Left ventricle myocardium superior (tissue), 1 donor: ENCODE results near the gene BTBD19. TPM values are rescaled to one million over a fixed set of nuclear protein-coding genes. Genes with fewer than 3 reads are reported as not detected.
A peak's percentile ranks its signal among the peaks of the same experiment; 100 is the strongest.
"Not testable (repeated sequence)": the region's sequence is repeated elsewhere in the genome, so short reads cannot be mapped to it uniquely, and the experiment has no call there.

Experiments
- ATAC-seq: fragments of 200-7000 bp; cut with Tn5 transposase; one replicate; pipeline ENCODE4 v1.9.1; 2020; ENCODE audit warnings: mild to moderate bottlenecking, moderate library complexity
- DNase-seq: peaks from one replicate; pipeline ENCODE4 v3.0.0-alpha.2; 2020
- intact Hi-C: fragments of 100-400 bp; cut with micrococcal nuclease; formaldehyde crosslinking; loops from one replicate; pipeline ENCODE4 v1.11.0; 2022
- long read RNA-seq: library from polyadenylated mRNA; unstranded; transcript quantifications from one replicate; pipeline ENCODE4 v2.0.0, GENCODE V29; 2021
- total RNA-seq: library from RNA; stranded (reverse); fragmentation: NEBNext Ultra II Directional; extraction: Animal tissue kit (Norgen Biotek cat#: 25700); gene quantifications from one replicate; pipeline ENCODE4 v1.2.1, GENCODE V29; 2021
- donor health status: DM: no; HTN: yes; CAD: no; lungs with severe emphysema.

The BTBD19 gene, protein sequence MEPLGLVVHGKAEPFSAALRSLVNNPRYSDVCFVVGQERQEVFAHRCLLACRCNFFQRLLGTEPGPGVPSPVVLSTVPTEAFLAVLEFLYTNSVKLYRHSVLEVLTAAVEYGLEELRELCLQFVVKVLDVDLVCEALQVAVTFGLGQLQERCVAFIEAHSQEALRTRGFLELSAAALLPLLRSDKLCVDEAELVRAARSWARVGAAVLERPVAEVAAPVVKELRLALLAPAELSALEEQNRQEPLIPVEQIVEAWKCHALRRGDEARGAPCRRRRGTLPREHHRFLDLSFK
- total RNA-seq: 2.5 TPM
- long read RNA-seq: 0 reads

- peak; percentile 91 for DNase-seq
- intact Hi-C loops: no loop called here
- ATAC-seq: peak; percentile 67
These were observed at the start of gene BTBD19 for GRCh38 chr1:44808063-44808937. Gene BTBD19 (plus strand): TSS chr1:44808523. CDS start chr1:44808821, 298 bp downstream.

GRCh38 chr1:44759077-44759476 lies 49.2 kb upstream of the BTBD19 start:
- intact Hi-C loops: no loop called here
- ATAC-seq: no peak
- DNase-seq: no peak

- no peak for DNase-seq
- peak; percentile 80 for ATAC-seq
- intact Hi-C loops: no loop called here
These were observed 47.4 kb upstream of the BTBD19 start for GRCh38 chr1:44760876-44761275.

DNA sequence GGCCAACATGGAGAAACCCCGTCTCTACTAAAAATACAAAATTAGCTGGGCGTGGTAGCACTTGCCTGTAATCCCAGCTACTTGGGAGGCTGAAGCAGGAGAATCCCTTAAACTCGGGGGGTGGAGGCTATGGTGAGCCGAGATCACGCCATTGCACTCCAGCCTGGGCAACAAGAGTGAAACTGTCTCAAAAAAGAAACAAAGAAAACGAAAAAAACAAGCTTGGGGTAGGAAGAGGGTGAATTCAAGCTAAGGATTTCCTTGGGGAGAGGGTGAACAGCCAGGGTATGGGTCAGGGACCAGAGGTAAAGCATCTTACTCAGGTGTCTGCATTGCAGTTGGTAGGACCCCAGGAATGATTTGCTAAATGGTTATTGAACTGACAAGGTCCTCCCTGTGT lies 41.9 kb upstream of the BTBD19 start:
- DNase-seq, intact Hi-C loops, ATAC-seq: not testable (repeated sequence)

DNA sequence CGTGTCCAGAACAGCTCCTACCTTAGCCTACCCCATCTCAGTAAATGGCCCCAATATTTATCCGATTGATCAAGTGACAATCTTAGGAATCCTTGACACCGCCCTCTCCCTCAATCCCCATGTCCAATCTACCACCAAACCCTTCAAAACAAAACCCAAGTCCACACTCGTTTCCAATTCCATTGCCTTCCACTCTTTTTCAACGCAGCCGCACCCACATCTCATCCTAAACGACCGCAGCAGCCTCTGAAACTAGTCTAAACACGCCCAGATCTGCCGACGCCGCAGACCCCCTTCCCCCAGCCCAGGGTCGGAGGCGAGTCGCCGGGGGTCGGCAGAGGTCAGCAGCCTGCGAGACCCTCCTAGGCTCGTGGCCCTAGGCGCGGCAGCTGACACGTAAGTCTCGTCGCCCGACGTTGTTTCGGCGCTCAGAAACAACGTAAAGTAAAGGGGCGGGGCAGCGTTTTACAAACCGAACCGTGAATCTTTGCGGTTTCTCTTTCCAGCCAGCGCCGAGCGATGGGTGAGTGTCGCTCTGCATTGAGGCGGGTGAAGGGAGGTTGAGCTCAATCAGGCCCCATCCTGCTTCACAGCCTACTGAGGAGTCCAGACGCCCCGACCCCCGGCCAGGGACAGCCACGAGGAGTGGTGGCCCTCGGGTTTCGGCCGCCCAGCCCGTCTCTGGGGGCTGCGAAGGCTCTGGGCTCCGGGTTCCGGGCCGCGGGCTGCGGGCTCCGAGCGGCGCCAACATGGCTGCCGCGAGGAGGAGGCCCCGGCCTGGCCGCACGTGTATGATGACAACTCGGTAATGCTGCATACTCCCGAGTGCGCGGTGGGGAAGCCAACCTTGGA lies 33.0 kb upstream of the BTBD19 start, which contains the start of gene RPS8:
Gene RPS8 (plus strand): TSS at position 463 of the 852 bp plus-strand sequence. CDS start 57 bp downstream, at position 520.
- ATAC-seq (peak; percentile 94), DNase-seq (peak; percentile 92)
- intact Hi-C loops: no loop called here

- ATAC-seq: peak; percentile 16
- no peak for DNase-seq
- intact Hi-C loops: no loop called here
These were observed 32.2 kb upstream of the BTBD19 start for GRCh38 chr1:44775930-44776729.

- DNase-seq (no peak), ATAC-seq (no peak)
- intact Hi-C loops: no loop called here
These were observed 31.6 kb upstream of the BTBD19 start for GRCh38 chr1:44776730-44777068.

- no peak for DNase-seq
- no peak for ATAC-seq
- intact Hi-C loops: no loop called here
These were observed 30.8 kb upstream of the BTBD19 start for GRCh38 chr1:44777547-44777946.

DNA sequence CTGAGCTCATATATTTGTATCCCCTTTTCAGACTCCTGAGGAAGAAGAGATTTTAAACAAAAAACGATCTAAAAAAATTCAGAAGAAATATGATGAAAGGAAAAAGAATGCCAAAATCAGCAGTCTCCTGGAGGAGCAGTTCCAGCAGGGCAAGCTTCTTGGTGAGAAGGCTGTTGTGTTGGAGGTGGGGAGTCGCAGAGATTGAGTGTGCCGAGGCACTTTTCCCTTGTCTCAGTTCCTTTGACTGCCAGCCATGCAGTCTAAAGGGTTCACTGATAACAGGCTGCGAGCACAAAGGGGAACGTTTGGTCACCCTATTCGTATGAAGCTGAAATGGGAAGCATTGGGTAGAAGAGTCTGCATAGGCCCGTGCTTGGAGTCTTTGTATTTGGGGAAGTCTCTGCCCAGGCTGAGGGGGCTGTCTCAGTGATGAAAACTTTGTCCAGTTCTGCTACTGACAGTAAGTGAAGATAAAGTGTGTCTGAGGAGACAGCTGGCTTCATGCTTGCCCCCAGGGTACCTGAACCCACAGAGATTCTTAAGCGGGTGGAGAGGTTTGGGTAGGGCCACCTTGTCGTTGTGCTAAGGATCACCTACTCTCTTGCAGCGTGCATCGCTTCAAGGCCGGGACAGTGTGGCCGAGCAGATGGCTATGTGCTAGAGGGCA lies 30.2 kb upstream of the BTBD19 start:
- no peak for DNase-seq
- ATAC-seq: no peak
- intact Hi-C loops: no loop called here

DNA sequence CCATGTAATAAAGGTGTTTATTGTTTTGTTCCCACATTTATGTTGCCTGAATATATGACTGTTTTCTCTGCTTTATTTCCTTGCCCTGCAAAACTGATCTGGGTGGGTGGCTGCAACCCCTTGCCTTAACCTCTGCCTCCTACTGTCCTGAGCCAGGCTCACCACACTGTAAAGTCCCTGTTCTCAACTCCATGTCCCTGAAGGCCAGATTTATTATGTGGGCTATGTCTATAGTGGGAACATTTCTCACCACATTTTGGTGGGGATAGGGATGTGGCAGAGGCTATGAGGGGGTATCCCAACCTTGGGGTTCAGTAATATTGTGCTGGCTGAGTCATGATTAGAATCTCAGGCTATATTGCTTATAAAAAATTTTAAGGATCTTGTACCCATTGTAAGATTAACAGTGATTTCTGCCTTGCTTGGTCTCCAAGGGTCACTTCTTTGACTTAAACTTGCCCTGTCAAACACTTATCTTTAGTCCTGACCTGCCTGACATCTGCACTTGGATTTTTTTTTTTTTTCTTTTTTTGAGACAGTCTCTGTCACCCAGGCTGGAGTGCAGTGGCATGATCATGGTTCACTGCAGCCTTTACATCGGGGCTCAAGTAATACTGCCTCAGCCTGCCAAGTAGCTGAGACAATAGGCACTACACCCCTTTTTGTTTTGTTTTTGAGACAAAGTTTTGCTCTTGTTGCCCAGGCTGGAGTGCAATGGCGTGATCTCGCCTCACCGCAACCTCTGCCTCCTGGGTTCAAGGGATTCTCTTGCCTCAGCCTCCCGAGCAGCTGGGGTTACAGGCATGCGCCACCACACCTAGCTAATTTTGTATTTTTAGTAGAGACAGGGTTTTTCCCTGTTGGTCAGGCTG lies 29.4 kb upstream of the BTBD19 start:
- ATAC-seq: no peak
- DNase-seq: no peak
- intact Hi-C loops: no loop called here

GRCh38 chr1:44780583-44781121 lies 27.7 kb upstream of the BTBD19 start:
- intact Hi-C loops: no loop called here
- ATAC-seq (no peak), DNase-seq (no peak)

GRCh38 chr1:44783697-44784093 lies 24.6 kb upstream of the BTBD19 start:
- DNase-seq: no peak
- no peak for ATAC-seq
- intact Hi-C loops: no loop called here

DNA sequence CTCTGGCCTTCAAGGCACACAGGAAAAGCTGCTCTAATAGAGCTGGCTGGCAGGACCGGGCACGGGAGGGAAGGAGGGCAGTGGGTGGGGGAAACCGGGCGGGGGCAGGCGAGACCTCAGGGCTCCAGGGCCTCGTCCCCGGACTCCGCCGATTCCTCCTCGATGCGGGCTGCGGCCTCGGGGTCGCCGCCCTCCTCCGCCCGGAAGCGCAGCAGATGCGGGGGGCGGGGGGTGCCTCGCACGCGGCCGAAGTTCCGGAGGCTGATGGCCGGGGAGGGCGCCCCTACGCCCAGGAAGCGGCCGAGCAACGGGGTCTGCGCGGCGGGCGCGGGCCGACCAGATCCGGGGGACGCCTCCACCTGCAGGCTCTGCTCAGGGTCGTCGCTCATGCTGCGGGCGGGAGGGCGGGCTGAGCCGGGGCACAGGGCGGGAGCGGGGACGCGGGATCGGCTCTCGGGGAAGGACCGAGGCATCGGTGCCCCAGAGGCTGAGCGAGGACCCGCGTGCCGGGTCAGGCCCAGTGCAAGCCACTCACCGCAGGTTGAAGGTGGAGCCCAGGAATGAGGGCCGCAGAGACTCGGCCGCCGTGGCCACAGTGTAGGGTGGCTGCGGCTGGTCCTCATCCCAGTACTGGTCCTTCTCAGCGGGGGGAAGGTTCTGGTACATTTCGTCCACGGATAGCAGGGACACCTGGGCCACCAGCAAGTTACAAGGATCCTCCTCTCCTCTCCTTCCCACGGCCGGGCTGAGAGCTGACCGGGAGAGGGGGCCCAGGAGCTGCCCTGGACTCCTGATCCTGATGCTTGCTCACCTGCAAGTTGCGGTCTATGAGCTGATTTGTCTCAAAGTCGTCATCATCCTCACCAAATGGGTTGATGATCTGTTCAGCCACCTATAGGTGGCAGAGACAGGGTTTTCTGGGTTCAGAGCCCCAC lies 24.0 kb upstream of the BTBD19 start:
- DNase-seq (peak; percentile 60), ATAC-seq (peak; percentile 32)
- intact Hi-C loops: no loop called here

DNA sequence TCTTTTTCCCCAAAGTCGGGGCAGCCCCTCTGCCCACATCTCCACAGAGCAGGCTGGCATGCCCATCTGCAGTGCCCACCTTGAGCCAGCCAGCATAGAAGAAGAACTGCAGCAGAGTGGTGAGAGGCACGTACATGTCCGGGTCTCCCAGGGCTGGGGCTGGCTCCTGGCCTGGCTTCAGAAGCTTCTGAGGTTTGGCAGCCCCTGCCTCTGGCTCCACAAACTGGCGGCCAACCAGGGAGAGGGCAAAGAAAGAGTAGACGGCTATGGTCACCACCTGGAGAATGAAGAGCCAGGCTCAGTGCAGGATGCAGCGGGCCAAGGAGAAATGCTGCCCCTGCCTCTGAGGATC lies 23.3 kb upstream of the BTBD19 start:
- intact Hi-C loops: no loop called here
- DNase-seq: no peak
- ATAC-seq: no peak

GRCh38 chr1:44785501-44786137 lies 22.7 kb upstream of the BTBD19 start:
- ATAC-seq (no peak), DNase-seq (no peak)
- intact Hi-C loops: no loop called here
